HG03354 (cell line): ENCODE measurements around the gene CWF19L1.

ENCODE experiments used
- ATAC-seq: cut with Tn5 transposase; IDR thresholded peaks from one replicate; pipeline ENCODE4 v1.9.1; 2021; ENCODE audit warnings: mild to moderate bottlenecking; ENCODE audit not compliant: unreplicated experiment, poor library complexity, severe bottlenecking

The CWF19L1 gene

GRCh38 chr10:100185364-100186252 lies 81.8 kb downstream of the CWF19L1 start, which contains the start of gene ERLIN1:
Gene ERLIN1, minus strand, starts transcription at chr10:100186029. Its CDS starts 403 bp downstream, at chr10:100185626.
- ATAC-seq: peak; percentile 85

GRCh38 chr10:100184840-100185239 lies 82.6 kb downstream of the CWF19L1 start:
- peak; percentile 9 for ATAC-seq

- no peak for ATAC-seq
Observed at GRCh38 chr10:100184426-100184825, 83.0 kb downstream of the CWF19L1 start.

- no peak for ATAC-seq
Observed at GRCh38 chr10:100183481-100183880, 84.0 kb downstream of the CWF19L1 start.

GRCh38 chr10:100182908-100183307 lies 84.5 kb downstream of the CWF19L1 start:
- no peak for ATAC-seq
